Activated CD8-positive, alpha-beta memory T cell treated with anti-CD3 and anti-CD28 coated beads for 4 hours (primary cell): ENCODE measurements around the gene ARGFX.
"Not testable (repeated sequence)": the region's sequence is repeated elsewhere in the genome, so short reads cannot be mapped to it uniquely, and the experiment has no call there.

ENCODE experiments used
- DNase-seq, 2 donors: peaks; one replicate each; pipeline ENCODE4 v3.0.0-alpha.2; 2020; ENCODE audit warnings: low read depth in 2 of 2

Gene ARGFX

DNA sequence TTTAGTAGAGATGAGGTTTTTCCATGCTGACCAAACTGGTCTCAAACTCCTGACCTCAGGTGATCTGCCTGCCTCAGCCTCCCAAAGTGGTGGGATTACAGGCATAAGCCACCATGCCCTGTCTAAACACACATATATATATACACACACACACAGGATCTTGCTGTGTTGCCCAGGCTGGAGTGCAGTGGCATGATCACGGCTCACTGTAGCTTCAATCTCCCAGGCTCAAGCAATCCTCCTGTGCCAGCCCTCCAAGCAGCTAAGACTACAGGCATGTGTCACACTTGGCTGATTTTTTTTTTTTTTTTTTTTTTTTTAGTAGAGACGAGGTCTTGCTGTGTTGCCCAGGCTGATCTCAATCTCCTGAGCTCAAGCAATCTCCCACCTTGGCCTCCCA is 32.2 kb downstream of the ARGFX start:
- DNase-seq: not testable (repeated sequence)

DNA sequence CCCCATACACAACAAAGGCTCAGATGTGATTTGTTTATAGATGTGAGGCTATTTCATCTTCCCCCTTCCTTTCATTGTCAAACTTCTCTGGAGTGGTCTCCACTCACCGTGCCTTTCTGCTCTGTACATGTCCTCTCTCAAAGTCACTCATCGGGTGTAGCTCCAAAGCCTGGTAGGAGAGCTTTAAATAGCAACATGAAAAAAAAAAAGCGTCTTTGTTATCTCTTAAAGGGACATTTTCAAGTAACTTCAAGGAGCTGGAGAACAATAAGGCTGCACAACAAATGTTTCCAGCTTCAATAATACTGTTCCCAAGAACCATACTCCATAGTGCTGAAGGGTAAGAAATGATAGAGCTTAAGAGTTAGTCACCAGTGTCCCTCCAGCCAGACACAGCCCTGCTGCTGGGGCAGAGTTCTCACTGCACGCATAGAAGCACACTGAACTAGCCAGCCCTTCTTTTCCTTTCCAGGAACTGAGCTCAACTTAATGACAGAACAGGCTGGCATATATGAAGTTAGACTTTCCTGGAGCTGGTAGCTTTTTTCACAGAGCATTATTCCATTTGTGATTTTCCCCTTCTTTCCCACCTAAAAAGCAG is 33.6 kb downstream of the ARGFX start:
- no peak for DNase-seq

DNA sequence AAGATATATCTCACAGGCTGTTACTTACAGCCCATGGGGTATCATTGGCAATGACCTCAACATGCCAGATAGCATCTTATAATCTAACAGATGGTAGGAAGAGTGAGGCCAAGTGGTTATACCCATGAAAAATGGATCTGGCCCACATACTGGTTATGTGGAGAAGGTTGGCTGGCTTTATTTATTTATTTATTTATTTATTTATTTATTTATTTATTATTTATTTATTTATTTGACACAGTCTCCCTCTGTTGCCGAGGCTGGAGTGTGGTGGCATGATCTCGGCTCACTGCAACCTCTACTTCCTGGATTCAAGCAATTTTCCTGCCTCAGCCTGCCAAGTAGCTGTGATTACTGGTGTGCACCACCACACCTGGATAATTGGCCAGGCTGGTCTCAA is 37.0 kb downstream of the ARGFX start:
- no peak for DNase-seq

DNA sequence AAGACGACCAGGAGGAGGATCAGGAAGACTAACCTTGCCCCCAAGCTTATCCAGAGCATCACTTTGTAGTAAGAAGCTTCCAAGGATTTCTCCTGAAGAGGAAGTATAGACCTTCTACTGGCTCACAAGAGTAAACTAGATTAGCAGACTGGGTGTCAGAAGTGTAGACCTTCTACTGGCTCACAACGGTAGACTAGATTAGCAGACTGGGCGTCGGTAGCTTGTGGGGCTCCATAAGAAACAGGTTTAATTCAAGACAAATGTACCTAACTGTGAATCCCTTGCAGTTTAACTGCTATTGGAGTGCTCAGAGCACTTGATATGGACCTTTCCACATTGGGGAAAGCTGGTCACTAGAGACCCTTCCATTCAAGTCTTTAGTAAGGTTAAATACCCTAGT is 38.4 kb downstream of the ARGFX start:
- no peak for DNase-seq
